SH-SY5Y (cell line): ENCODE results near the gene PPFIA1.

Experiments used
- GATA2 ChIP-seq: IDR thresholded peaks from 2 replicates; pipeline ENCODE4 v1.6.1; 2011; ENCODE audit warnings: mild to moderate bottlenecking, low read depth, low read length
- GATA3 ChIP-seq: IDR thresholded peaks from 2 replicates; pipeline ENCODE4 v1.6.1; 2011; ENCODE audit warnings: low read depth, mild to moderate bottlenecking, low read length, moderate library complexity

DNA sequence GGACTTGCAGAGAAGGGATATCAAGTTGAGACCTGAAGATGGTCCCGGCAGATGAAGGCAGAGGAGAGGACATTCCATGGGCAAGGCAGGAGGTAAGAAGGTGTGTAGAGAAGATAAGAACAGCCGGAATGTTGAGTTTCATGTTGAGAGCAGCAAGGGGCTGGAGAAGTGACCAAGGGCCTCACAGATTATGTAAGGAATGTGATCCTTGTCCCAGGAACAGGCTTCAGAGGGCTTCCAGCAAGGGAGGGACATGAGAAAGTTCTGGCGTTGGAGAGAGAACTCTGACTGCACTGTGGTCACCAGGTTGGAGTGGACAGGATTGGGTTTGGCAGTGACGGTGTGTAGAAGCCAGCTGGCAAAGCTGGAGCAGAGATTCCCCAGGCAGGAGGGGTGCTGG is 27.6 kb upstream of the PPFIA1 start:
- TF ChIP-seq GATA2 (no peak), GATA3 (no peak)
